Measurements from ENCODE around the gene HOXA9.

The HOXA9 gene

GRCh38 chr7:27125986-27126394, 39.3 kb downstream of the HOXA9 start (continued):
- TF ChIP-seq PRDM10 (tag by site-specific recombination; IDR thresholded peaks at IDR 0.05) (no peak), ZNF426 (tag by site-specific recombination; IDR thresholded peaks at IDR 0.05) (no peak), HOXC10 (CRISPR knock-in tag; IDR thresholded peaks at IDR 0.05) (no peak), PBX3 (CRISPR knock-in tag; IDR thresholded peaks at IDR 0.05) (no peak), ZNF350 (tag by site-specific recombination; IDR thresholded peaks at IDR 0.05) (no peak), ZNF140 (tag by site-specific recombination; IDR thresholded peaks at IDR 0.05) (no peak), ZNF184 (tag by site-specific recombination; IDR thresholded peaks at IDR 0.05) (no peak), MZF1 (tag by site-specific recombination; IDR thresholded peaks at IDR 0.05; ENCODE audit: borderline replicate concordance) (no peak), PRDM6 (tag by site-specific recombination; IDR thresholded peaks at IDR 0.05) (peak; percentile 91), ZNF623 (tag by site-specific recombination; IDR thresholded peaks at IDR 0.05) (no peak), PRDM4 (tag by site-specific recombination; IDR thresholded peaks at IDR 0.05) (no peak), TRIM28 (IDR thresholded peaks at IDR 0.05; ENCODE audit: borderline replicate concordance, low read length) (no peak), ZNF23 (tag by site-specific recombination; IDR thresholded peaks at IDR 0.05; ENCODE audit: borderline replicate concordance) (no peak), ZNF280D (tag by site-specific recombination; IDR thresholded peaks at IDR 0.05) (no peak), TCF7L2 (IDR thresholded peaks at IDR 0.05; ENCODE audit: borderline replicate concordance, low read depth, low read length) (no peak), ZNF585B (tag by site-specific recombination; IDR thresholded peaks at IDR 0.05) (no peak), ZNF768 (tag by site-specific recombination; IDR thresholded peaks at IDR 0.05) (no peak), ZSCAN30 (tag by site-specific recombination; IDR thresholded peaks at IDR 0.05) (peak; percentile 80), SCRT1 (tag by site-specific recombination; IDR thresholded peaks at IDR 0.05; ENCODE audit: borderline replicate concordance) (no peak), ZNF645 (tag by site-specific recombination; IDR thresholded peaks at IDR 0.05) (no peak), ZNF202 (tag by site-specific recombination; IDR thresholded peaks at IDR 0.05; ENCODE audit: borderline replicate concordance) (no peak)
